ES-I3 (cell line): ENCODE data around the gene GABRA5.
"Not testable (repeated sequence)": the region's sequence is repeated elsewhere in the genome, so short reads cannot be mapped to it uniquely, and the experiment has no call there.

ENCODE experiments used
- H3K36me3 ChIP-seq: 2 replicates; pipeline ENCODE4 v1.6.1; 2013; ENCODE audit warnings: mild to moderate bottlenecking, low read length, control low read depth, moderate library complexity; ENCODE audit not compliant: insufficient read depth
- H3K4me1 ChIP-seq: 2 replicates; pipeline ENCODE4 v1.6.1; 2013; ENCODE audit warnings: mild to moderate bottlenecking, control low read depth, low read length; ENCODE audit not compliant: insufficient read depth
- H3K9ac ChIP-seq: 2 replicates; pipeline ENCODE4 v1.6.1; 2013; ENCODE audit warnings: low read depth, mild to moderate bottlenecking, low read length, moderate library complexity
- H3K9me3 ChIP-seq: 2 replicates; pipeline ENCODE4 v1.6.1; 2013; ENCODE audit warnings: mild to moderate bottlenecking, low read length, moderate library complexity; ENCODE audit not compliant: control insufficient read depth, insufficient read depth

Gene GABRA5

DNA sequence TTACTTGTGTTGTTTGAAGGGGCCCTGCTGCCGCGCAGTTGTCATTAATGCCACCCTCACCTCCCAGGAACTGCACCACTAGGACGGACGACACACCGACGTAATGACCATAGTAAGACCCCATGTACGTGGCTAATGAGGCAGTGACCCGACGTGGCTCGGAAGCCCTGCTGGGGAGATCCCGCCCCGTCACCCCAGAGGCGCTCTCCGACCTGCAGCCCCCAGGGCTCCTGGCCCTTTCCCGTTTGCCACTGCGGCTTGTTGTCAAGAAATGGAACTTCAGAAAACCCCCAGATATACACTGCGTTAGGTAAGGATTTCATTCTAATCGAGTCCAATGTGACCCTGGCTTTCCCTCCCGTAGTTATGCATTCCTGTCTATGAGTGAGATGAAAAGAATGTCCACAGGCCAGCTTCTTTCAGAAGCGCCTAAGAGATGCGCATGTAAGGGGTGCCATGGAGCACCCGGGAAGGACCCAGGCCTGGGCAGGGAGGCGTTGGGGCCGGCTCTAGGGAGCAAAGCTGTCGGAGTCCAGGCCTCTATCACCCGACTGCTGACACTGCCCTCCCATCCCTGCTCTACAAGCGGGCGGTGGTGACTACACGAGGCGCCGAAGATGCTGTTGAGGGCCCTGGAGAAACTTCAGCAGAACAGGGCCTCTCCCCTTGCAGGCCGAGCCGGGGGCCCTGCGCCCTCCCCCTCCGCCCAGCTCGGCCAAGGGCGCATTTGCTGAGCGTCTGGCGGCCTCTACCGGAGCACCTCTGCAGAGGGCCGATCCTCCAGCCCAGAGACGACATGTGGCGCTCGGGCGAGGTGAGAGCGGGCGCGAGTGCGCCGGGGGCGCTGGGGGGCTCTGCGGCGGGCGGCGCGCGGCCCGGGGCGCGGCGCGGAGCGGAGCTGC is at the start of gene GABRA5:
TSS of gene GABRA5 (plus strand) at position 765 of the 902 bp plus-strand sequence. CDS start 2,187 bp downstream, outside the sequence.
- Histone ChIP-seq H3K36me3 (no peaks in the 10 kb centered on the region), H3K9ac (peak within 1 kb of the TSS; percentile 75), H3K9me3 (no peaks in the 10 kb centered on the region), H3K4me1 (peaks cover 13% of the 10 kb centered on the region; the same call in 1 of the 2 replicates)

- H3K9ac ChIP-seq, H3K9me3 ChIP-seq, H3K4me1 ChIP-seq, H3K36me3 ChIP-seq: not testable (repeated sequence)
These were observed 35.7 kb upstream of the GABRA5 start for GRCh38 chr15:26831191-26831590.

- no peaks in the 10 kb centered on the region; the same call in 1 of the 2 replicates for H3K9me3 ChIP-seq
- no peaks in the 10 kb centered on the region for H3K36me3 ChIP-seq
- no peaks in the 10 kb centered on the region for H3K4me1 ChIP-seq
- no peak overlapping the region for H3K9ac ChIP-seq
These were observed 34.9 kb upstream of the GABRA5 start for GRCh38 chr15:26831951-26832350.

DNA sequence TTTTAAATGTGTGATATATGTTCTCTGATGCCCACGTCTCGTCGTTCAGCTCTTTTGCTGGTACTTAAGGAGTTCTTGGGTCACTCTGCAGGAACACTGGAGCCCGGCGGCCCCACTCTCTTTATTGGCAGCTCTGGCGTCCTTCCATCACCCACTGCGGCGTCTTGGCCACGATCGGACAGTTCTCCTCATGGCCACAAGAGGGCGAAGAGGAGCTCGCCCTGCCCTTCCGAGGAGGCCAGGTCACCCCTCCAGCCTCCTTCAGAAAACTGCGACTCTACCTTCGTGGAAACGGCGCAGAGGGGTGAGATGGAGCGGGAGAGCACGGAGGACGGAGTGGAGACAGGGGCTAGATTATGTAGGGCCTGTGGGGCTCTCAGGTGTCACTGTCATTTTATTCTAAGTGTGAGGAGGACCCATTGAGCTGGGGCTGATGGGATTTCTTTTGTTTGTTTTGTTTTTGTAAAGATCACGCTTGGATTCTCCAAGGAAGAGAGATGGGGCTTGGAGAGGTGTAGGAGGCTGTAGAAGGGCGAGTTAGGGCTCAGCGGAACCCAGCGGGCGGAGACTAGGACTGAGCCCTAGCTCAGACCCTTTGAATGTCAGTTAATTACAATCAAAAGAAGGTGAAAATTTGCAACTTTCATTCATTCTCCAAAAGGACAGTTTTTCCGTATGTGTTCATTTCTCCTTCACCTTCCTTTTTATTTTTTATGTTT is 28.0 kb upstream of the GABRA5 start:
- Histone ChIP-seq H3K4me1 (no peaks in the 10 kb centered on the region), H3K9me3 (no peaks in the 10 kb centered on the region), H3K9ac (peak overlapping the region; percentile 49; the same call in 1 of the 2 replicates), H3K36me3 (no peaks in the 10 kb centered on the region)

GRCh38 chr15:26841514-26841913 is 25.3 kb upstream of the GABRA5 start:
- H3K9me3 ChIP-seq: no peaks in the 10 kb centered on the region; the same call in 1 of the 2 replicates
- peak overlapping the region; percentile 35; the same call in 1 of the 2 replicates for H3K9ac ChIP-seq
- H3K36me3 ChIP-seq: no peaks in the 10 kb centered on the region
- no peaks in the 10 kb centered on the region for H3K4me1 ChIP-seq

GRCh38 chr15:26841941-26842340 is 24.9 kb upstream of the GABRA5 start:
- Histone ChIP-seq H3K4me1 (no peaks in the 10 kb centered on the region; the same call in 1 of the 2 replicates), H3K9me3 (no peaks in the 10 kb centered on the region; the same call in 1 of the 2 replicates), H3K9ac (peak overlapping the region; percentile 35; the same call in 1 of the 2 replicates), H3K36me3 (no peaks in the 10 kb centered on the region)

GRCh38 chr15:26842391-26842790 is 24.5 kb upstream of the GABRA5 start:
- H3K36me3 ChIP-seq: no peaks in the 10 kb centered on the region
- H3K4me1 ChIP-seq: no peaks in the 10 kb centered on the region; the same call in 1 of the 2 replicates
- no peaks in the 10 kb centered on the region; the same call in 1 of the 2 replicates for H3K9me3 ChIP-seq
- peak overlapping the region; percentile 35; the same call in 1 of the 2 replicates for H3K9ac ChIP-seq

DNA sequence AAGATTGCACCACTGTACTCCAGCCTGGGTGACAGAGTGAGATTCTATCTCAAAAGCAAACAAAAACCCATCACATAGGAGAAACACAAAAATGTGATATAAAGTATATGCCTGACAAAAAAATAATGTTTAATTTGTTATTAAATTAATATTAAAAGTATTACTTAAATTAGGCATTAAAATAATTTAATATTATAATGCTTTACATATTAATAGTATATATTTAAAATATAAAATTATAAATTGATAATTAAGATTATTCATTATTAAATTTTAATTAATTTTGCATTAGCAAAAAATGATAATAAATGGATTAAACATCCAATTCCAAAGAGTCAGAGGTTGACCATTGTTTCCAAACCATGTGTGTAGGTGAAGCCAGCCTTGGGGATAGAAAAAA is 22.0 kb upstream of the GABRA5 start:
- no peak overlapping the region for H3K9ac ChIP-seq
- no peaks in the 10 kb centered on the region for H3K36me3 ChIP-seq
- H3K9me3 ChIP-seq: no peaks in the 10 kb centered on the region; the same call in 1 of the 2 replicates
- H3K4me1 ChIP-seq: no peaks in the 10 kb centered on the region; the same call in 1 of the 2 replicates

DNA sequence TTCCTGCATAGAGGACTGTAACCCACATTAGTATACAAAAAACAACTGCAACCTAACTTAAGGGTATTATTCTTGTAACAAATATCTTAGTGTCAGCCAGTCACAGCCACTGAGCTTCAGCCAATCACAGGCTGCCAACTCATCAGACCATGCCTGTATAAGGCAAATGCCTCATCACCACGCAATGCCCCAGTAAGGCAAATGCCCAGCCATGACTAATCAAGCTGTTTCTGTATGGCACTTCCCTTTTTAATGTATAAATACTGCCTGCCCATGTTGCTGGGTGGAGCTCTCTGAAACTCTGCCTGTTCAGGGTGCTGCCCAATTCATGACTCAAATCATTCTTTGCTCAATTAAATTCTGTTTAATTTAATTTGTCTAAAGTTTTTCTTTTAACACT is 18.4 kb upstream of the GABRA5 start:
- H3K9ac ChIP-seq: no peak overlapping the region
- no peaks in the 10 kb centered on the region; the same call in 1 of the 2 replicates for H3K4me1 ChIP-seq
- H3K36me3 ChIP-seq: no peaks in the 10 kb centered on the region
- H3K9me3 ChIP-seq: no peaks in the 10 kb centered on the region; the same call in 1 of the 2 replicates

DNA sequence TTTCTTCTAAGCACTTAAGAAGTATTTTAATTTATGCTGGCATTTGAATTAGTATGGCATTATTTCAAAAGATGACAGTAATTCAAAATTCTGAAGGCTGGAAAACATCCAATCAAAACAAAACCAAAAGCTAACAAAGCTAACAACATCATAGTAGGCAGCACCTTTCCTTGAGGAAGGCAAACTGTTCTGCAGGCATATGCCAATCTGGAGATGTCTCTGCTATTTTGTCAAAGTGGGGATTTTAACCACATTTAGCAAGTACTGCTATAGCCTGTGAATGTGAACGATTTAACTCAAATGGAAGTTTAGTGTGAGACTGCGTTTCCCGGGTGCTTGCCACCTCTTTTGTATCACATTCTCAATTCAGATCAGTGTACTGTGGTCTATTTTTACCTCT is 16.7 kb upstream of the GABRA5 start:
- Histone ChIP-seq H3K9ac (no peak overlapping the region), H3K36me3 (no peaks in the 10 kb centered on the region), H3K4me1 (no peaks in the 10 kb centered on the region; the same call in 1 of the 2 replicates), H3K9me3 (no peaks in the 10 kb centered on the region; the same call in 1 of the 2 replicates)

GRCh38 chr15:26852980-26853379 is 13.9 kb upstream of the GABRA5 start:
- no peak overlapping the region for H3K9ac ChIP-seq
- no peaks in the 10 kb centered on the region for H3K4me1 ChIP-seq
- H3K9me3 ChIP-seq: no peaks in the 10 kb centered on the region
- no peaks in the 10 kb centered on the region for H3K36me3 ChIP-seq

GRCh38 chr15:26854435-26854834 is 12.4 kb upstream of the GABRA5 start:
- H3K9me3 ChIP-seq: no peaks in the 10 kb centered on the region
- H3K4me1 ChIP-seq: no peaks in the 10 kb centered on the region
- no peaks in the 10 kb centered on the region for H3K36me3 ChIP-seq
- no peak overlapping the region for H3K9ac ChIP-seq

DNA sequence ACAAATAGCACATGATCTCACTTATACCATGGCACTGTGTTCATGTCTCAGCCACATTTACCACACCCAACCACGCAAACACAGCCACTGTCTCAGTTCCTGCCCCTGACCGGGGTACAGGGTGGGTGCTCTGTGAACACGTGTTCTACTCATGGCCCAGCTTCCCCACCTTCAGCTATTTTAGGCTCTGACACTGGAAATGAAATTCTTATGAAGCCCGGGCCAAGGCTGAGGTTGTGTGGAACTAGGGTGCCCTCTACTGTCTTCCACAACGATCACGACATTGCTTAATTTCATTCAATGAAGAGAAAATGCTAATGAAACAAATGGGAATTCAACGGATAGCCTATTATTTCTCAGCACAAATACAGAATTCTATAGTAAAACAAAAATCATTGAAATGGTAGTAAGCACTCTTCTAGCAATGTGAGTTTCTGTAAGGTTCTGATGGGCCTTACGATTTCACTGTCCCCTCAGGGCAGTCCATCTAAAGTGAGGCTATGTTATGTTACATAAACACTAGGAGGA is 2.1 kb upstream of the GABRA5 start:
- Histone ChIP-seq H3K9ac (no peak overlapping the region), H3K9me3 (no peaks in the 10 kb centered on the region), H3K36me3 (no peaks in the 10 kb centered on the region), H3K4me1 (peaks cover 13% of the 10 kb centered on the region; the same call in 1 of the 2 replicates)
